Measurements from ENCODE around the gene PPIE. TPM values are rescaled to one million over a fixed set of nuclear protein-coding genes. Genes with fewer than 3 reads are reported as not detected.
A peak's percentile ranks its signal among the peaks of the same experiment; 100 is the strongest.

PPIE gene
- total and polyA plus RNA-seq, 2 of the 8 experiments (the other 6 are each of a cell fraction or from before 2014, with no cell fraction given) = 38.9 to 56.1 TPM

GRCh38 chr1:39788758-39789570 is 50.3 kb downstream of the PPIE start, which contains the start of gene BMP8B (continued):
- TF ChIP-seq GTF2F1 (IDR thresholded peaks at IDR 0.05; ENCODE audit: borderline replicate concordance, low read depth, low read length) (no peak), TCF12 (IDR thresholded peaks at IDR 0.05; ENCODE audit: low read depth, low read length) (no peak), CHD2 (IDR thresholded peaks at IDR 0.05; ENCODE audit: low read length) (no peak), CHD7 (IDR thresholded peaks at IDR 0.05; ENCODE audit: insufficient replicate concordance, low read length) (no peak), RXRA (IDR thresholded peaks at IDR 0.05; ENCODE audit: insufficient read depth, low read depth, low read length) (no peak), GABPA (IDR thresholded peaks at IDR 0.05; ENCODE audit: borderline replicate concordance, insufficient read depth, low read length) (no peak), TEAD4 (IDR thresholded peaks at IDR 0.05; ENCODE audit: low read depth, low read length) (no peak), TAF7 (optimal IDR thresholded peaks at IDR 0.05; ENCODE audit: borderline replicate concordance, low read depth, low read length) (no peak), KDM4A (IDR thresholded peaks at IDR 0.05; ENCODE audit: low read depth, low read length, severe bottlenecking) (peak; percentile 97), KDM5A (IDR thresholded peaks at IDR 0.05; ENCODE audit: low read length) (no peak)
